ENCODE data around the gene TCF3.

DNA sequence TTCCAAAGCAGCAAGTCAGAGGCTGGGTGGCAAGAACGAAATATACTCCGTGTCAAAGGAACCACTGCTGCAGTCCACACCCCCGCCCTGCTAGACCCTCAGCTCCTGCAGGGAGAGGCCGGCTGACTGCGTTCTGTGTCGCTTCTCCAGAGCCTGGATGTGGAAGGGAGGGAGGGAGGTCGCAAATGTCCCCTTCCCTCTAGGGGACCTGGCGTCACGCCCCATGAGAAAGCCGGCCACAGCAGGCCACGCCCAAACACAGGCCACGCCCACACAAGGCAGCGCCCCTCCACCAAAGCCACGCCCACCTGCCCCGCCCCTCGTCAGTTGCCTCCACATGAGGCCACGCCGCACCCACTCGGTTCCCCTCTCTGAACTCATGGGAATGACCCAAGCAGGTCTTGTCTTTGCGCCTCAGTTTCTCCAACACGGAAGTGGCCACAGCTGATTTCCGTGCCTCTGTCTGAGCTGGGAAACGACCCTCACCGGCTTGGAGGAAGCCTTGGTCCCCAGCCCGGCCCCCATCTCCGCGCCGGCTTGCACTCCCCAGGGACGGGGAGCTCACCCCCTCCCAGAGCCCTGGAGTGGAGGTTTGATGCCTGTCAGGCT is 38.4 kb upstream of the TCF3 start:
- TF ChIP-seq, protein P1, sequence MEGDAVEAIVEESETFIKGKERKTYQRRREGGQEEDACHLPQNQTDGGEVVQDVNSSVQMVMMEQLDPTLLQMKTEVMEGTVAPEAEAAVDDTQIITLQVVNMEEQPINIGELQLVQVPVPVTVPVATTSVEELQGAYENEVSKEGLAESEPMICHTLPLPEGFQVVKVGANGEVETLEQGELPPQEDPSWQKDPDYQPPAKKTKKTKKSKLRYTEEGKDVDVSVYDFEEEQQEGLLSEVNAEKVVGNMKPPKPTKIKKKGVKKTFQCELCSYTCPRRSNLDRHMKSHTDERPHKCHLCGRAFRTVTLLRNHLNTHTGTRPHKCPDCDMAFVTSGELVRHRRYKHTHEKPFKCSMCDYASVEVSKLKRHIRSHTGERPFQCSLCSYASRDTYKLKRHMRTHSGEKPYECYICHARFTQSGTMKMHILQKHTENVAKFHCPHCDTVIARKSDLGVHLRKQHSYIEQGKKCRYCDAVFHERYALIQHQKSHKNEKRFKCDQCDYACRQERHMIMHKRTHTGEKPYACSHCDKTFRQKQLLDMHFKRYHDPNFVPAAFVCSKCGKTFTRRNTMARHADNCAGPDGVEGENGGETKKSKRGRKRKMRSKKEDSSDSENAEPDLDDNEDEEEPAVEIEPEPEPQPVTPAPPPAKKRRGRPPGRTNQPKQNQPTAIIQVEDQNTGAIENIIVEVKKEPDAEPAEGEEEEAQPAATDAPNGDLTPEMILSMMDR (conservative IDR thresholded peaks at IDR 0.05; ENCODE audit: low read length): no peak
- TF ChIP-seq EZH2phosphoT487 (IDR thresholded peaks at IDR 0.05; ENCODE audit: borderline replicate concordance, low read depth, low read length): no peak
